CD4-positive, alpha-beta T cell treated with Interleukin-17A for 4 hours (primary cell): ENCODE data around the gene WWOX.

Source experiments
- DNase-seq: peaks from one replicate; pipeline ENCODE4 v3.0.0-alpha.2; 2020; ENCODE audit warnings: mixed read lengths

The WWOX gene

GRCh38 chr16:78198288-78198687 is 98.8 kb downstream of the WWOX start:
- no peak for DNase-seq

DNA sequence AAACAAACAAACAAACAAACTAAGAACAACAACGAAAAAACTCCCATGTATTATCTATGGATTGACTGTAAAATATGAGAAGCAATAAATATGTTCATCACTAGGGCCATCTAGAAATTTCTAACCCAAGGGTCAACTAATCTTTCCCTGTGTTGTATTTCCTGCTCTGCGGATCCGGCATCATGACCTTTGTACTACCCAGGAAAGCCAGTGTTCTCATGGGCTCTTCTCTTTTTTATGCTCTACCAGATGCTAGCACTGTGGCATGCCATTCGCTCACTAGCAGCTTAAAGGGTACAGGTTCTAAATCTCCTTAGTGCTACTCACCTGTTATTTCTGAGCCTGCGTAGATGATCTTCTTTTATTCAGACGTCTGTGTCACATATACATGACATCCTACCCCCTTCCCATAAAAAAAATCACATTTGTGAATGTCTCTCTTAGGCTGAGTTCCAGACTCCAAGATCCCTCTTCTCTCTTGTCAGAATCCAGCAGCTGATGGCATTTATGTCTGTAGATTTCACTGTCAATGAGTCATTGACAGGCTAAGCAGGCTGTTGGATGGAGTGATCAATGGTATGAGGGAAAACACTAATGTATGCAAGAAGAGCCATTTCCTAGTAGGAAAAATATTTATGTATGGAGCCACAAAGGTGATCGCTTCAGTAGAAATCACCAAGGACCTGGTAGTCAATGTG is 100.0 kb downstream of the WWOX start:
- no peak for DNase-seq

GRCh38 chr16:78200023-78200389 is 100.6 kb downstream of the WWOX start:
- DNase-seq: no peak

DNA sequence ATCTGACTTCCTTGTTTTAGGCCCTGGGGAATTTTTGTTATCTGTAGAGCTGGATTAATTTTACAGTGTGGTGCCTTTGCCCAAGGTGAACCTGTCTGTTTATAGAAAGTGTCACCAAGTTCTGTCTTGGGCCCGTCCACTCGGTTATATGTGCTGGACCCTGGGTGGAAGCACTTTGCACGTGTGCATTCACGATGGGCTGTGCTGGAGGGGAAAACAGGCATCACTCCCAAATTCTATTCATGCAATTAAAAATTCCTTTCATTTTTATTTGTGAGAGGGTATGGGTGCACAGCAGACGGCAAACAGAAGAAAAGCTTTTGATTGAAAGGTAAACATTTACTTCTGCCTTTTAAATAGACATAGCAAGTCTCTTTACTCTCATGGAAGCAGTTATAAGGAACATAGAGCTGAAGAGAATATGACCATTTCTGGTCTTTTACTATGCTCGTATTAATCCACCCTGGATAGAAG is 101.2 kb downstream of the WWOX start:
- no peak for DNase-seq

DNA sequence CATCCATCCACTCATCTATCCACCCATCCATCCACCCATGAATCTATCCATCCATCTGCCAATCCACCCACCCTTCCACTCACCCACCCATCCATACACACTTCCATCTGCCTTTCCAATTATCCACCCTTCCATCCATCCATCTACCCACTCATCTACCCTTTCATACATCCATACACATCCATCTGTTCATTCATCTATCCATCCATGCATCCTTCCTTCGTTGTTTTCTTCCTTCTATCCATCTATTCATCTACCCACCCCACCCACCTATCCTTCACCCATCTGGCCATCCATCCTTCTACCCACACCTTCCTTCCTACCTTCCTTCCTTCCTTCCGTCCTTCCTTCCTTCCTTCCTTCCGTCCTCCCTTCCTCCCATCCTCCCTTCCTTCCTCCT is 106.1 kb downstream of the WWOX start:
- DNase-seq: no peak

DNA sequence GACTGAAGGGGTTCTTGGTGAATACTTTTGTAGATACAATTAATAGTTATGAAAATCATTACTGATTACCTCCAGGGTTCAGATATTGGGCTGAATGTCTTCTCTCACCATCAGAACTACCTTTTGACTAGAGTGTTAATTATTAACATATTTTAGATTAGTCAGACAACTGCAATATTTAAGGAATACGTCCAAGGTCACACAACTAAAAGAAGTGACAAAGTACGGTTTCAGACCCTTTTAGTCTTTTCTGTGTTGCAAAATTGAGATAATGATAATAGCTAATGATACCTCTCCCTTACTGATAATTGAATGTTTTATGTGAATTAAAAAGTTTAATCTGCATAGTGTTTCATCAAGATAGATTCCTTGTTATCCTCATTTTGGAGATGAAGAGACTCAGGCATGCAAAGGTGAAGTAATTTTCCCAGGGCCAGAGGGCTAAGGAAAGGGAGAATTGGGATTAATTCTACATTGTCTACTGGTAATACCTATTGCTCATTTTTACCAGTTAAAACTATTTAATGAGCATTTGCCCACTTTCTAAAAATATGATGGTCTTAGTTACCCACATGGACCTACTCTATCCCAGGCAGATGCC is 107.3 kb downstream of the WWOX start:
- no peak for DNase-seq

DNA sequence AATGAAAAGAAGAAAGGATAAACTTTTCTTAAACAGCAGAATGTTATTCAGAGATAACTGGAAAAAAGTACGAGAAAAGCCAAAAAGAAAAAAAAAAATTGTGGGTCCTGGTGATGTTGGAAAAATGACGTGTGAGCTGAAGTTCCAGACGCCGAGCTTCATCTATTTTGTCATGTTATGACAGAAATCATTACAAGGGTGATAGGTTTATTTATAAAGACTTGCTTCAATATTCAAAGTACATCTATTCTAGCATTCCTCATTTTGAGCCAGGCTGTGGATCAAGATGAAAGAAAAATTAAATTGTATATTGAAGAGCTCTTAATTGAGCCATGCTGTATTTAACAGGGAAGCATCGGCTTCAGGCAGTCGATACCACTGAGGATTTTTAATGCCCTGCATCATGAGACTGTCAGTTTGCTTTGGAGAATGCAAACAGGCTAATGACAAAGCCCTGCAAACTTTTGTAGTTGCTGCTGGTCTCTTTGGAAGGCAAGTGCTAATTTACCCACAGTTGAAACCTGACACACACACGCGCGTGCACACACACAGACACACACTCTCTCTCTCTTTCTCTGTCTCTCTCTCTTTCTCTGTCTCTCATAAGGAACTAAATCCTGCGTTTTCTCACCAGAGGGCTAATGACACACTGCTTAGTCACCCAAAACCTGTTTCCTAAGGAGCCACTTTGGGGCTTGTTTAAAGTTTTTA is 110.7 kb downstream of the WWOX start:
- no peak for DNase-seq

DNA sequence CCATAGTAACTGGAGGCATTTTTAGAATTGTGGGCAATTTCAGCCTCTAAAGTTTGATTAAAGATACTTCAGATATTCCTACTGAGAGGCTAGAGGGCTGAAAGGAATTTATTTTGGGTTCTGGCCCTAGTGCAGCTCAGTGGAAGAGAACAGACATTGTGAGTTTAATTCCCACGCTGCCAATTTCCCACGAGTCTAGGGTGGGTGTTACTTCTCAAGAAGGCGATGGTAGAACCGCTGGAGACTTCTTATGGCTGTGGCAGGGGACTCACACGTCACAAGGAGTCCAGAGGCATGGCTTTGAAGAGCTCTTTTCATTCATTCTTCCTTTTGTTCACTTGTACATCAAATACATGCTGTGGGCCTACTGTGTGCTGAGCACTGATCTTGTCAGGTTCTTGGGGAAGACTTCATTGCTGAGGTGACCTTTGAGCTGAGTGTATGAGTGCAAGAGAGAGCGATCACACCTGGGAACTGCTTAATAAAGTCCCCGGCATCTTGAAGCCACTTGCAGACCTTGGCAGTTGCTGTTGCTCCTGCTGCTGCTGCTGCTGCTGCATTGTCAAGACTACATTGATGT is 111.7 kb downstream of the WWOX start:
- no peak for DNase-seq

DNA sequence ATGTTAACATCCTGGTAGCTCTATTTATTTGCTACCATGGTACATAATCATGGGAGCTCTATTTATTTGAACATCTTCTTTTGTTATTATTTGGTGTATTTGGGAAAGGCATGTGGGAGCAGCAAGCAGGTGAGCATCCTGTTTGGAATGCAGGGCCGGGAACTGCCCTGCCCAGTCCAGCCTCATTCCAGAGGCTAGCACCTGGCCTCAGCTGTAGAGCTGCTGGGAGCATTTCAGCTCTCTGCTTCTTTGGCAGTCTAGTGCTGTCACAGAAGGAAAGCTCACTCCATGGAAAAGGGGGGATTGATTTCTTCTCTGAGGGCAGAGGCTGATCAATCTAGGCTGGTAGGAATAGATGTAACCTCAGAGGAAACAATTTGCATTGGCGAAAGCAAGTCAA is 112.5 kb downstream of the WWOX start:
- DNase-seq: no peak

DNA sequence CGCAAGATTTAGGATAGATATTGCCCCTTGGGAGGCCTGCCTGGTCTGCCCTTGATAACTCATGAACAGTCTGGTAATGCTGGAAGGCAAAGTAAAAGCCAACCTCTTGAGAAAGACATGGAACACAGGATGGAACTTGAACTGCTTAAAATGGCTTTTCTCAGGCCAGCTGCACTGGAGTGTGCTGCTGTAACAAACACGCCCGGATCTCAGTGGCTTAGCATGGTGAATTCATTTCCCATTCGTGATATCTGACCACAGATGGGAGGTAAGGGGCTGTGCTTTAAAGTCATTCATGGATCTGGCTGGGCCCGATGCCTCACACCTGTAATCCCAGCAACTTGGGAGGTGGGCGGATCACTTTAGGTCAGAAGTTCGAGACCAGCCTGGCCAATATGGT is 113.2 kb downstream of the WWOX start:
- DNase-seq: no peak

- DNase-seq: no peak
These were observed 114.3 kb downstream of the WWOX start for GRCh38 chr16:78213751-78214150.

- DNase-seq: no peak
These were observed 115.8 kb downstream of the WWOX start for GRCh38 chr16:78215222-78215621.

- no peak for DNase-seq
These were observed 116.8 kb downstream of the WWOX start for GRCh38 chr16:78216166-78216745.

DNA sequence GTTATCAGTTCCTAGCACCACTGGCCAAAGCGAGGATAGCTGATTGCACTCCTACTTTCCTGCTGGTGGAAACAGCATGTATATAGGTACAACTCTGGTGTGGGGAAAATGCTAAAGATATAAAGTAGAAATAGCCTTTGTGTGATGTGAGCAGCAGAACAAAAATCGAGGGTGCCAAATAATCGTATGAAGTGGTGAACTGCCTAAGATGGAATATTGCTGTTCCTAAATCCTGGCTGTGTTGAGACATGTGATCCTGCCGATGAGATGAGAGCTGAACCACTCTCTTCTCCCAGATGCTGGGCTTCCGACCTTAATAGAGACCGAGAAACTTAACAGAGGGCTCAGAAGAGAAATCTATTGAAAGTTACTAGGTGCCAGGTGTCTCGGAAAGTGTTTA is 117.8 kb downstream of the WWOX start:
- no peak for DNase-seq

DNA sequence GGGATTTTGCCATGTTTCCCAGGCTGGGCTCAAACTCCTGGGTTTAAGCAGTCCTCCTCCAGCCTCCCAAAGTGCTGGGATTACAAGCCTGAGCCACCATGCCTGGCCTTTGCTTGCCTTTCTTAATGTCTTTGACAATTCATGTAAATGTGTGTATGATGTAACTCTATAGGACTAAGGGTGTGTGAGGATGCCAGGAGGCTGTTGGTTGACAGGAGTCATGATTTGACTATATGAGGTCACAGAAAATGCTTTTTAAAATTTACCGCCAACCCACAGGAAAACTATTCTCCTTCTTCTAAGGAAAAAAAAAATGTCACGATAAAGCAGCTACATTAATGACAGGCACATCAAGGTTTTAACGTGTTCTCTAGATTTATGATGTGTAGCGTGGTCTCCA is 118.8 kb downstream of the WWOX start:
- no peak for DNase-seq

DNA sequence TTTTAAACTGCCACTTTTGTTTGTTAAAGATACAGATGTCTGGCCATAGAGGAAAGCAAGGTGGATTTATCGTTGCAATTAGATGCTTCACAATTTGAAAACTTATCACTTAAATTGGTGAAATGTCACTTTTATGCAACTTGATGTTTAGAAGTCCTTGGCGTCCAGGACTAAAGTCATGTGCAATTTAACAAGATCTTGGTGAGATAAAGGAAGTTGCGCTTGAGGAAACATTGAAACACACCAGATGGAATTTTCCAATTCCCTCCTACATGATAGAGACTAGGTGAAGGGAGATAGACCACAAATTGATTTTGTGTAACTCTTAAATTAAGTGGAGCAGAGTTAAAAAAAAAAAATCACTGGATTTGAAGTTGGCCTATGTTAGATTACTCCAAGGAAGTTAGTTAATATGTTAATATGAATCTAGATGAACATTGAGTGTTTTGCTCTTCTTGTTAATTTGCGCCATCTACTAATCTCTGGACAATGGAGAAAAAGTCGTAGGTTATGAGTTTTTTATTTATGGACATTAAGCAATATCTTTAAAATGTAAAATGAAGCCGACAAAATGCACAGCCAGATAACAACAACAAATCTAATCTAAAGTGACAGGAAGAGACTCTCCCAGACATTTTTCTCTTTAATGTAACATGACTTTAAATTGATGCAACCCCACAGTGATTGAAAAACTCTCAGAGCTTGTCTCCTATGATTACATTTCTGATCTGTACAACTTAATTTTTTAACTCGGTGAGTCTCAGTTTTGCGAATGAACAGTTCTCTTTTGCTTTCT is 119.6 kb downstream of the WWOX start:
- DNase-seq: no peak

- DNase-seq: no peak
These were observed 121.1 kb downstream of the WWOX start for GRCh38 chr16:78220571-78220970.

GRCh38 chr16:78221892-78222291 is 122.4 kb downstream of the WWOX start:
- DNase-seq: no peak

GRCh38 chr16:78224342-78224741 is 124.9 kb downstream of the WWOX start:
- DNase-seq: no peak

DNA sequence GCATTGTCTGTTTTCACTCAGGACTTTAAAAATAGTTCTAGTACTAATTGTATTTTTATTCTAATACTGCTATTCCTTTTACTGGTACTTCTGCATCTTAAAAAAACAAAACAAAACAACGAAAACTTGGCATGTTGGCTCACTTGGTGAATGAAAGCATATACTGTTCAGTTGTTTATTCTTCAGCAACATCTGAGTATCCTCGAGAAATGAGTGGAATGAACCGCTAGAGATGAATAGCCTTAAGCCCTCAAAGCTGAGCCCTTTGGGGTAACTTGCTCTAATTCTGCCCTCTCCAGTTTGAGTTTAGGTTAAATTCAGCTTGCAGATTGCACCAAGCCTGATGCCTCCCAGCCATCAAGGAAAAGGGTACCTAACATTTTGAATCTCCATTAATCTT is 126.5 kb downstream of the WWOX start:
- DNase-seq: no peak

DNA sequence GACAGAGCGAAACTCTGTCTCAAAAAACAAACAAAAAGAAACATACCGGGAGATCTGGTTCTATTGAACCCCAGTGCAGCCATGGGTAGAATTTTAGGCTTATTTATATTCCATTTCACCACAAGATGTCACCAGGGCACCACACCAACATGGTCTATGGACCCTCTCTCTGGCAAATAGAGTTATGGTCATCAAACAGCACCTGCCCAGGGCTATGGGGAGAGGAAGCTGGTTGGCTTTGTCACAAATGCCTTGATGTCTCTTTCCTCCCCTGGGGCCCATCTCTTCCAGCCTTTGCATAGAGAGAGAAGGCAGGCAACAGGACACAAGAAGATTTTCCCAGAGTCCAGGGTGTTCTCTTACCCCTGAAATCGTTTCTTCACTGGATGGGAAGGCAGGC is 128.4 kb downstream of the WWOX start:
- DNase-seq: no peak

DNA sequence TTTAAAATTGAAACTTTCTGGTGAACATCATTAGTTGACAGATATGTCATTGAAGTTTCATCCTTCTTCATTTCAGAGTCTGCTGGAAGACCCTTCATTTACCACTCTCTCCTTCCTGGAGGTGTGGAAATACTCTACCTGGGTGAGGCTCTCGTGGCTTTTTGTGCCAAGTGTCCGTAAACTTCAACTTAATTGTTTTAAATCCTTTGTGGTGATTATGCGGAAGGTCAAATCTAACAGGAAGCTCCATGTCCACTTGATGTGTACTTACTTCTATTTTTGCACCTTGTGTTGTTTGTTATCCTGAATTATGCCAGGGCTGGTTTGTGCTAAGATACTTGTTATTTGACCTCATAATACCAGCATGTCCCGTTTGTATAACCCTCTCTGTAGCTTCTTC is 129.2 kb downstream of the WWOX start:
- DNase-seq: no peak

DNA sequence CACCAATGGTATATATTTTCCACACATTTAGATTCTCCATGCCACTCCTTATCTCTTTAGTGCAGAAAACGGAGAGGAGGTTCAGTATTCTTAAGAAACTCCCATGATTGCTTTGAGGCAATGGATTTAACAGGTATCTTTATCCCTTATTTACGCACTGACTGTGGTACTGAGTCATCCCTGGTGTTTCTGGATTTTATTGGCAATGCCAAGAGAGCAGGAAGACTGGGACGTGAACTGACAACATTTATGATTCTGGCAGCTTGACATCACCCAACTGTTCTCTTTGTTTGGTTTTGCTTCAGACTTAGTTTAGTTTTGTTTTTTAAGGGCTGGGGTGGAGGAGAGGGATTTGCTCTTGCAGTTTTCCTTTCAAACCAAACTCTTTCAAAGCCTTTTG is 131.4 kb downstream of the WWOX start:
- no peak for DNase-seq
